Ovary (tissue), 9 donors: Measurements from ENCODE around the gene GALNT17. TPM values are rescaled to one million over a fixed set of nuclear protein-coding genes. Genes with fewer than 3 reads are reported as not detected.

Experiments
- DNase-seq, 5 donors: peaks; one replicate each; pipeline ENCODE4 v3.0.0-alpha.2; 2019 to 2020
- H3K27ac ChIP-seq, 2 donors: fragments of 200-600 bp; one replicate each; pipeline versions ENCODE4 v1.5.1 to v1.8.0; 2019 to 2022
- H3K27me3 ChIP-seq: fragments of 200-600 bp; one replicate; pipeline ENCODE4 v1.8.0; 2022
- H3K36me3 ChIP-seq: fragments of 200-600 bp; sonication (generic); one replicate; pipeline ENCODE4 v1.5.1; 2019
- H3K4me1 ChIP-seq: one replicate; pipeline ENCODE4 v1.8.1; 2013; ENCODE audit warnings: mild to moderate bottlenecking, moderate library complexity; ENCODE audit not compliant: insufficient read depth
- H3K4me3 ChIP-seq: fragments of 200-600 bp; sonication (generic); one replicate; pipeline ENCODE4 v1.5.1; 2017
- H3K9me3 ChIP-seq, 2 donors: fragments of 200-600 bp in 1 of 2; sonication (generic) in 1 of 2; one replicate each; pipeline versions ENCODE4 v1.5.1 to v1.8.1; 2013 to 2019; ENCODE audit warnings: mild to moderate bottlenecking in 1 of 2, moderate library complexity in 1 of 2
- EP300 ChIP-seq: sonication (generic); formaldehyde crosslinking; IDR thresholded peaks from one replicate; pipeline ENCODE4 v1.6.1; 2017; ENCODE audit warnings: antibody characterized with exemption
- POLR2A ChIP-seq: fragments of 450-650 bp; IDR thresholded peaks from one replicate; pipeline ENCODE4 v1.6.1; 2017; ENCODE audit warnings: antibody characterized with exemption, mild to moderate bottlenecking, moderate library complexity
- WGBS, 3 donors: extraction: QIAGEN DNeasy Blood & Tissue Kit in 1 of 3; methylation state at CpG; one replicate each; pipeline versions ENCODE4 v1.1.5 to v1.1.7; 2013 to 2017; 5-methylcytosine and 5-hydroxymethylcytosine counted together
- intact Hi-C, 4 donors: fragments of 100-400 bp; cut with DNase I; formaldehyde crosslinking; loops; one replicate each; pipeline versions ENCODE4 v1.11.0 to v1.15.1; 2022 to 2023
- polyA plus RNA-seq, 2 donors: library from polyadenylated mRNA; stranded (reverse); fragments of 200-250 nt in 1 of 2; fragments of 350-450 nt in 1 of 2; fragmentation: Illumina TruSeq in 1 of 2; extraction: RNeasy Lipid Tissue Mini Kit (QIAGEN cat#74804) in 1 of 2; gene quantifications; one replicate each; pipeline ENCODE4 v1.2.3, GENCODE V29; 2013 to 2014
- total RNA-seq, 7 donors: library from RNA; depleted of rRNA in 2 of 7; stranded (reverse); fragments of >200 nt in 2 of 7; fragmentation: NEBNext Ultra II Directional in 3 of 7; extraction: Animal tissue kit (Norgen Biotek cat#: 25700) in 3 of 7; gene quantifications; one replicate each; pipeline versions ENCODE4 v1.1.0 to v1.2.4, GENCODE V29; 2016 to 2023
- TF ChIP-seq, protein P1 (sequence below), 3 donors: fragments of 450-650 bp in 2 of 3; fragments of 200-600 bp in 1 of 3; IDR thresholded peaks; one replicate each; pipeline versions ENCODE4 v1.5.1 to v1.8.0; 2016 to 2022; ENCODE audit warnings: antibody characterized with exemption in 3 of 3, mild to moderate bottlenecking in 1 of 3
- donor health status: DM: no; HTN: no; CAD: no; lungs with moderate emphysema.
- donor health status: DM: no; HTN: no; CAD: no.
- donor health status: Bipolar disorder and iron deficiency.
- donor health status: DM: yes; HTN: yes; CAD: no.
- donor health status: DM: no; HTN: no; CAD: no.
- donor health status: DM: yes; HTN: yes; CAD: no.

The GALNT17 gene
- total and polyA plus RNA-seq, 9 donors, result 13.4 to 90.1 (median 57.1) TPM

DNA sequence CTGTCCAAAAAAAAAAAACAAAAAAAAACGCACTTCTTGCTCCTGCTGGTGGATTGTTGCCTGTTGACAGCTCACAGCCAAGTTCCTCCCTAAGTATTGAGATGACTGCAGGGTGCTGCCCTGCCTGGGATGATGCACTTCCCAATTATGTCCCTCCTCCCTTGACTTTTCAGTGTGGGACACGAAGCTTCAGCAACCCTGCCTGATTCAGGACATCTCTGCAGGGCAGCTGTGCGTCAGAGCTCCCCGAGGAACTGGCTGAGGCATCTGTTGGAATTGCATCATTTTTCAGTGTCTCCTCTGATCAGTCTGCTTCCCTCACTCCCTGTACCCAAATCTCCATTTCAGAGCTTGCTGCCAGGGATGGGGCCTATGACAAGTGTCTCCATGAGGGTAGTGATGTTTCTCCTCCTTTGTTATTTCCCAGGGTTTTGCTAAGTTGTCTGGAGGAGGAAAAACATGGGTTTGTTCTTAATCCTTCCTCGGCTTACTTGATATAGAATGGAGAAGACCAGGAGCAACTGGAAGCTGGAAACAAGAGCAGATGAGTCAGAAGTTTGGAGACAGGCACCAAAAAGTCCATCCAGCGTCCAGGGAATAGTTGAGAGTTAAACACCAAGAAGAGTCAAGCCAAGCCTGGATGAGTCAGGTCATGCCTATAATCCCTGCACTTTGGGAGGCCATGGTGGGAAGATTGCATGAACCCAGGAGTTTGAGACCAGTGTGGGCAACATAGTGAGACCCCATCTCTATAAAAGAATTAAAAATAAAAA lies 355.1 kb downstream of the GALNT17 start:
- intact Hi-C loops, result no loop called here
- Histone ChIP-seq H3K4me1 (no peaks in the 10 kb centered on the region), H3K36me3 (no peaks in the 10 kb centered on the region), H3K4me3 (no peak overlapping the region), H3K27ac (no peak overlapping the region), H3K27me3 (no peaks in the 10 kb centered on the region), H3K9me3 (no peaks in the 10 kb centered on the region)
- TF ChIP-seq, protein P1, sequence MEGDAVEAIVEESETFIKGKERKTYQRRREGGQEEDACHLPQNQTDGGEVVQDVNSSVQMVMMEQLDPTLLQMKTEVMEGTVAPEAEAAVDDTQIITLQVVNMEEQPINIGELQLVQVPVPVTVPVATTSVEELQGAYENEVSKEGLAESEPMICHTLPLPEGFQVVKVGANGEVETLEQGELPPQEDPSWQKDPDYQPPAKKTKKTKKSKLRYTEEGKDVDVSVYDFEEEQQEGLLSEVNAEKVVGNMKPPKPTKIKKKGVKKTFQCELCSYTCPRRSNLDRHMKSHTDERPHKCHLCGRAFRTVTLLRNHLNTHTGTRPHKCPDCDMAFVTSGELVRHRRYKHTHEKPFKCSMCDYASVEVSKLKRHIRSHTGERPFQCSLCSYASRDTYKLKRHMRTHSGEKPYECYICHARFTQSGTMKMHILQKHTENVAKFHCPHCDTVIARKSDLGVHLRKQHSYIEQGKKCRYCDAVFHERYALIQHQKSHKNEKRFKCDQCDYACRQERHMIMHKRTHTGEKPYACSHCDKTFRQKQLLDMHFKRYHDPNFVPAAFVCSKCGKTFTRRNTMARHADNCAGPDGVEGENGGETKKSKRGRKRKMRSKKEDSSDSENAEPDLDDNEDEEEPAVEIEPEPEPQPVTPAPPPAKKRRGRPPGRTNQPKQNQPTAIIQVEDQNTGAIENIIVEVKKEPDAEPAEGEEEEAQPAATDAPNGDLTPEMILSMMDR (IDR thresholded peaks at IDR 0.05), result no peak
- TF ChIP-seq EP300, result no peak
- TF ChIP-seq POLR2A, result no peak
- 56 to 79% (median 74%) methylated on average over 6 of the region's 6 CpGs for WGBS, 3 donors
- DNase-seq, result no peak

DNA sequence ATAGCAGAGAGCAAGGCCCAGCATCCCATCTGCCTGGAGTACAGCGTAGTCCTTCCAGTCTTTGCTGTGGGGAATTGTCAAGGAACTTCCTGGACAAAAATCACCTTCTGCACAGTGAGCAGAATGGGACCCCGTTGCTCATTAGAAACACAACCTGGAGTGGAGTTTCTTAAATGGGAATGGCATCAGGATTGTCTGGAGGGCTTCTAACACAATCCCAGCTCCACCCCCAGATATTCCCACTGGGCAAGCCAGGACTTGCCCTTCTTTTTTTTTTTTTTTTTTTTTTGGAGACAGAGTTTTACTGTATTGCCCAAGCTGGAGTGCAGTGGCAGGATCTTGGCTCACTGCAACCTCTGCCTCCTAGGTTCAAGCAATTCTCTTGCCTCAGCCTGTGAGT lies 356.4 kb downstream of the GALNT17 start:
- H3K4me1 ChIP-seq, result no peaks in the 10 kb centered on the region
- 59 to 63% (median 62%) methylated on average over 2 of the region's 2 CpGs for WGBS, 3 donors
- intact Hi-C loops, result no loop called here
- H3K27ac ChIP-seq, result no peak overlapping the region
- DNase-seq, result no peak
- TF ChIP-seq EP300 (no peak), POLR2A (no peak)
- TF ChIP-seq, protein P1 (IDR thresholded peaks at IDR 0.05), result no peak
- H3K4me3 ChIP-seq, result no peak overlapping the region
- H3K36me3 ChIP-seq, result no peaks in the 10 kb centered on the region
- no peaks in the 10 kb centered on the region for H3K9me3 ChIP-seq
- no peaks in the 10 kb centered on the region for H3K27me3 ChIP-seq

DNA sequence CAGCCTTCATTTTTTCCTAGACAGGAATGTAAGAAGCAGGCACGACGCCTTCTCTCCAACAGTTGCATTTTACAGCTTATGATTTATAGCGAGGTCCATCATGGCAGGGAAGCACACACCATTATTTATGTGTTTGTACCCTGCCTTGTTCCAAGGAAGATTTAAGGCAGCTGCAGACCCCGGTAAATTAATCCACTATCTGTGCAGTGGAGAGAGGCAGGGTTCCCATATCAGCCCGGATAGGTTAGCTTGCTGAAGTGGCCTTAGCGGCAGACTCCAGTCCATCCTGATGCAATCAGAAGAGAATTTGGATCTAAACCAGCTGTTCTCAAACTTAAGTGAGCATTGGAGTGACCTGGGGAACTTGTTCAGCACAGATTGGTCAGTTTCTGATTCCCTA lies 359.4 kb downstream of the GALNT17 start:
- Histone ChIP-seq H3K4me1 (no peaks in the 10 kb centered on the region), H3K4me3 (no peak overlapping the region), H3K27me3 (no peaks in the 10 kb centered on the region), H3K9me3 (no peaks in the 10 kb centered on the region), H3K36me3 (no peaks in the 10 kb centered on the region), H3K27ac (no peak overlapping the region)
- 60 to 69% (median 65%) methylated on average over 6 of the region's 6 CpGs for WGBS, 3 donors
- DNase-seq, result no peak
- intact Hi-C loops, result no loop called here
- TF ChIP-seq, protein P1 (IDR thresholded peaks at IDR 0.05), result no peak
- TF ChIP-seq POLR2A (no peak), EP300 (no peak)

DNA sequence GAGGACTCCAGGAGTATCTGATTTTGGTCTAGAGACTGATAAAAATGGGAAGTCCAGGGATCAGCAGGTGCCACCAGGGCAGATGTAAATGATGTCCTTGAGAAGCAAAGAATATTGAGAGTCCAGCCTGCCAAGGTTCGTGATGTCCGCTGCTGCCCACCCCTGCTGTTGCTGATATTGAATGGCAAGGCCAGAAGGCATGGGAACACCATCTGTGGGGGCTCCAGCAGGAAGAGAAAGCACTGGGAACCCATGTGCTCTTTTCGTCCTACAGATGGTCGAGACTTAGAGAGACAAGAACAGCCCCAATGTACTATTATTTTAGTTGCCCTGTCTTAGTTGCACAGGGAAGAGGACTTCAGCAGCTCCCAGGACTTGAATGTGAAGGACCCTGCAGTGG lies 363.9 kb downstream of the GALNT17 start:
- 94 to 97% (median 96%) methylated on average over 4 of the region's 4 CpGs for WGBS, 3 donors
- no peaks in the 10 kb centered on the region for H3K9me3 ChIP-seq
- intact Hi-C loops, result no loop called here
- TF ChIP-seq, protein P1 (IDR thresholded peaks at IDR 0.05), result no peak
- TF ChIP-seq POLR2A, result no peak
- no peak for TF ChIP-seq EP300
- no peak overlapping the region for H3K4me3 ChIP-seq
- H3K27me3 ChIP-seq, result no peaks in the 10 kb centered on the region
- no peak overlapping the region for H3K27ac ChIP-seq
- DNase-seq, result no peak
- peaks cover 5% of the 10 kb centered on the region for H3K4me1 ChIP-seq
- no peaks in the 10 kb centered on the region for H3K36me3 ChIP-seq
